Measurements from ENCODE around the gene KANSL1.

The KANSL1 gene

GRCh38 chr17:46001390-46002310 lies 191.6 kb downstream of the KANSL1 start:
- DNase-seq: peak in 3 of 56 donors; percentile 48 to 58 (median 49)

- DNase-seq: no peak
Observed at GRCh38 chr17:46000757-46001156, 192.5 kb downstream of the KANSL1 start.

- DNase-seq: peak in 3 of 56 donors; percentile 3 to 27 (median 10)
Observed at GRCh38 chr17:46000292-46000691, 192.9 kb downstream of the KANSL1 start.

DNA sequence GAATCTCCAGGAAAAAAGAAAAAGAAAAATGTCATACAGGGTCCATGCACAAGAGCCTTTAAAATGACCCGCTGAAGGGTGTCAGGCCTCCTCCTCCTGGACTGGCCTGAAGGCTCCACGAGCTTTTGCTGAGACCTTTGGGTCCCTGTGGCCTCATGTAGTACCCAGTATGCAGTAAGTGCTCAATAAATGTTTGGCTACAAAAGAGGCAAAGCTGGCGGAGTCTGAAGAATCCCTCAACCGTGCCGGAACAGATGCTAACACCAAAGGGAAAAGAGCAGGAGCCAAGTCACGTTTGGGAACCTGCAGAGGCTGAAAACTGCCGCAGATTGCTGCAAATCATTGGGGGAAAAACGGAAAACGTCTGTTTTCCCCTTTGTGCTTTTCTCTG lies 193.3 kb downstream of the KANSL1 start:
- DNase-seq: no peak

DNA sequence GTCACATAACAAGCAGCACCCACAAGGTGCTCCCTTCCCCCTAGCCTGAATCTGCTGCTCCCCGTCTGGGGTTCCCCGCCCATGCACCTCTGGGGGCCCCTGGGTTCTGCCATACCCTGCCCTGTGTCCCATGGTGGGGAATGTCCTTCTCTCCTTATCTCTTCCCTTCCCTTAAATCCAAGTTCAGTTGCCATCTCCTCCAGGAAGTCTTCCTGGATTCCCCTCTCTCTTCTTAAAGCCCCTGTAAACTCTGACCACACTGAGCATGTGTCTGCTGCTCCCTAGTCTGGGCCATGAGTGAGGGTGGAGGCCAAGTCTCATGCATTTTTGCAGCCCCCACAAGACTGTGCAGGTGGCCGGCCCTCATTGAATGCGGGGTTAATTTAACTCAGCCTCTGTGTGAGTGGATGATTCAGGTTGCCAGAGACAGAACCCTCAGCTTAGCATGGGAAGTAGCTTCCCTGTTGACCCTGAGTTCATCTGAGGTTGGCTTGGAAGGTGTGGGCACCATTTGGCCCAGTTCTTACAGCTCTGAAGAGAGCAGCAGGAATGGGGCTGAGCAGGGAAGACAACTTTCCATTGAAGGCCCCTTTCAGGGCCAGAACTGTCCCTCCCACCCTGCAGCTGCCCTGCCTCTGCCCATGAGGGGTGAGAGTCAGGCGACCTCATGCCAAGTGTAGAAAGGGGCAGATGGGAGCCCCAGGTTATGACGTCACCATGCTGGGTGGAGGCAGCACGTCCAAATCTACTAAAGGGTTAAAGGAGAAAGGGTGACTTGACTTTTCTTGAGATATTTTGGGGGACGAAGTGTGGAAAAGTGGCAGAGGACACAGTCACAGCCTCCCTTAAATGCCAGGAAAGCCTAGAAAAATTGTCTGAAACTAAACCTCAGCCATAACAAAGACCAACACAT lies 194.0 kb downstream of the KANSL1 start, which contains the start of gene STH:
Gene STH (plus strand): TSS at position 264 of the 913 bp plus-strand sequence. CDS start 30 bp downstream, at position 294.
- DNase-seq: no peak

DNA sequence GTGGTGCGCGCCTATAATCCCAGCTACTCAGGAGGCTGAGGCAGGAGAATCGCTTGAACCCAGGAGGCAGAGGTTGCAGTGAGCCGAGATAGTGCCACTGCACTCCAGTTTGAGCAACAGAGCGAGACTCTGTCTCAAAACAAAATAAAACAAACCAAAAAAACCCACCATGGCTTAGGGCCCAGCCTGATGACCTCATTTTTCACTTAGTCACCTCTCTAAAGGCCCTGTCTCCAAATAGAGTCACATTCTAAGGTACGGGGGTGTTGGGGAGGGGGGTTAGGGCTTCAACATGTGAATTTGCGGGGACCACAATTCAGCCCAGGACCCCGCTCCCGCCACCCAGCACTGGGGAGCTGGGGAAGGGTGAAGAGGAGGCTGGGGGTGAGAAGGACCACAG lies 195.6 kb downstream of the KANSL1 start:
- no peak for DNase-seq

- no peak for DNase-seq
Observed at GRCh38 chr17:45997166-45997565, 196.1 kb downstream of the KANSL1 start.

- no peak for DNase-seq
Observed at GRCh38 chr17:45996282-45996937, 196.8 kb downstream of the KANSL1 start.

DNA sequence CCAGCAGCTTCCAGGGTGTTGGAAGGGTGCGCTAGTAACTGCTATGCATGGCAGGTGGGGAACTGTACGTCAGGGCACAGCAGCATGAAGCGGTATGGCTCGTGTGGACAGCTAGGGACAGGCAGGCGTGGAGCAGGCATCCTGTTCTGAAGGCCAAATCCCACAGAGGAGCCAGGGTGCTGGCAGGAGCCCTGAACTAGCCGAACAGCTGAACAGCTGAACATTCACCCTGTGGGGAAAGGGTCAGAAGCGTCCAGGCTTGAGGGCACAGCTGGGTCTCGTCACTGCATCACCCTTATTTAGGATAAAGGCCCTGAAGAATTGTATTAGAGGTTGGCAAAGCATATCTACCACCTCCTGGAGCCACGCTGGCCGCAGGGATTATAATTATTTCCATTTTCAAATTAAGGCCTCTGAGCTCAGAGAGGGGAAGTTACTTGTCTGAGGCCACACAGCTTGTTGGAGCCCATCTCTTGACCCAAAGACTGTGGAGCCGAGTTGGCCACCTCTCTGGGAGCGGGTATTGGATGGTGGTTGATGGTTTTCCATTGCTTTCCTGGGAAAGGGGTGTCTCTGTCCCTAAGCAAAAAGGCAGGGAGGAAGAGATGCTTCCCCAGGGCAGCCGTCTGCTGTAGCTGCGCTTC lies 197.5 kb downstream of the KANSL1 start:
- DNase-seq: no peak

- no peak for DNase-seq
Observed at GRCh38 chr17:45994987-45995386, 198.2 kb downstream of the KANSL1 start.

GRCh38 chr17:45993962-45994627 lies 199.1 kb downstream of the KANSL1 start:
- no peak for DNase-seq

- DNase-seq: no peak
Observed at GRCh38 chr17:45992904-45993303, 200.3 kb downstream of the KANSL1 start.

- DNase-seq: peak in 6 of 56 donors; percentile 6 to 36 (median 34)
Observed at GRCh38 chr17:45992175-45992574, 201.1 kb downstream of the KANSL1 start.

GRCh38 chr17:45991341-45991740 lies 201.9 kb downstream of the KANSL1 start:
- no peak for DNase-seq

GRCh38 chr17:45990886-45991285 lies 202.3 kb downstream of the KANSL1 start:
- DNase-seq: no peak

DNA sequence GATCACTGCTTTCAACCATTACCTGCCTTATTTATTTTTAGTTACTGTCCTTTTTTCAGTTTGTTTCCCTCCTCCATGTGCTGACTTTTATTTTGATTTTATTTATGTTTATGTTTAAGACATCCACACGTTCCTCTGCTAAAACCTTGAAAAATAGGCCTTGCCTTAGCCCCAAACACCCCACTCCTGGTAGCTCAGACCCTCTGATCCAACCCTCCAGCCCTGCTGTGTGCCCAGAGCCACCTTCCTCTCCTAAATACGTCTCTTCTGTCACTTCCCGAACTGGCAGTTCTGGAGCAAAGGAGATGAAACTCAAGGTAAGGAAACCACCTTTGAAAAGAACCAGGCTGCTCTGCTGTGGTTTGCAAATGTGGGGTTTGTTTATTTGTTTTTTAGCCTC lies 203.5 kb downstream of the KANSL1 start:
- no peak for DNase-seq

DNA sequence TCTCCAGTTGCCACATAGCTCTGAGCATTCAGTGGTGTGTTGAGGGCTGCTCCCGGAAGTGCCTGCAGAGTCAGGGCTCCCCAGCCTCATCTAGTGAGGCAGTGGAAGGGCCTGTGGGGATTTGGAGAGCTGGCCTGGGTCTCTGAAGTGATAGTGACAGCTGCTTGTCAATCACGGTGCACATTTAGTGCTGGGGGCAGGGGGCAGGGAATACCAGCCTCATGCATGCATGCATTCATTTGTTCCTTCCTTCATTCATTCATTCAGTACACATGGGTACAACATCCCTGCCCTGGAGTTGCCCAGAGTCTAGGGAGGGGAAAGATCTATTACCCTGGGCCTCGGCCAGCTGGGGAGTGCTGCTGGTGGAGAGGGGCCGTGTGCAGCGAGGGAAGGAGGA lies 205.5 kb downstream of the KANSL1 start:
- no peak for DNase-seq

- DNase-seq: no peak
Observed at GRCh38 chr17:45986056-45986455, 207.2 kb downstream of the KANSL1 start.

GRCh38 chr17:45985447-45985846 lies 207.8 kb downstream of the KANSL1 start:
- no peak for DNase-seq

DNA sequence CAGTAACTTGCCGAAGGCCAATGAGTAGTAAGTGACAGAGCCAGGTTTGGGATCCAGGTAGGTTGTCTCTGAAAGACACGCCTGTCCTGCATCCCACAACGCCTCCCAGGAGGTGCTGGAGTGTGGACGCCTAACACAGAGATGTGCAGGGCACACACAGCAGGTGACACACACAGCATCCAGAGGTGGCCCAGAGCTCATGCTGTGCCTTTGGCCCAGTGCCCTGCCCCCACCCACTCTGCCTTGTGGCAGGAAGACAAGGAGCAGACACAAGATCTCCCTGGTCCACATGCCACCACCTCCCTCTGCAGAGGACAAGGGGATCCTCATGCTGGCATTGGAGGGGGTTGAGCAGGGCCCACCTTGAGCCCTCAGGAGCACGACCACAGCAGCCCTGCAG lies 208.9 kb downstream of the KANSL1 start:
- no peak for DNase-seq
